HG03175 (cell line): ENCODE measurements around the gene DUXB.

ENCODE experiments used
- ATAC-seq: cut with Tn5 transposase; IDR thresholded peaks from one replicate; pipeline ENCODE4 v1.9.1; 2021; ENCODE audit warnings: mild to moderate bottlenecking, moderate library complexity; ENCODE audit not compliant: unreplicated experiment

DUXB gene, protein sequence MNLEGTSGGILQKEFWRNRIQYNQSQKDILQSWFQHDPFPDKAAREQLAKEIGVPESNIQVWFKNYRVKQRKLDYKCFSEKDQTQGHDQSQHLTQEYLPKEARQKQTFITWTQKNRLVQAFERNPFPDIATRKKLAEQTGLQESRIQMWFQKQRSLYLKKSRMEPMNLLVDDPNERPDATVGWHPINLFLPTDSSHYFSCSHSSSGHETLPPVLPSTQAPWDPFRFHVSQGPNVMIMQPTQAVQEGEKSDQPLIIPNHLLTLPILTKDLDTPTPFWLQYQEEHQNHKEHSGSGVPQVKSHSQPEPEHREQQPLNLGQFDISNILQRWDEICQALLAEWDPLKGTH

DNA sequence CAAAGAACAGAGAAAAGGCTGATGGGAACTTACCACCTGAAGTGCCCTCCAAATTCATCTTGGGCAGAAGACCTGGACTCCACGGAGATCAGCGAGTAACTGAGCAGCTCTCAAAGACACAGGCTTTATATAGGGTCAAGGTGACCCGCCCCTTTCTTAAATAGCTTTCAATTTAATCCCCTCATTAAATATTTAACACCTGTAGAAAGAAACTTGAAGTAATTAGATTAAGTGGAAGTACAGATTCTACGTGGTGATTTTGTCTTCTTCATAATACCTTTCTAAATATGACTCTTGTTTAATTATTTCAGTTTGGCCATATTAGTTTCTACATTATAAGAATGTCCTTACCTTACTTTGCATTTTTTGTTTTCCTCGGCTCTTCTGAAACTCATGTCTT is at the start of gene DUXB:
DUXB (minus strand) TSS at position 101 of the 400 bp plus-strand sequence; CDS start at position 58, 43 bp downstream.
- ATAC-seq: no peak

DNA sequence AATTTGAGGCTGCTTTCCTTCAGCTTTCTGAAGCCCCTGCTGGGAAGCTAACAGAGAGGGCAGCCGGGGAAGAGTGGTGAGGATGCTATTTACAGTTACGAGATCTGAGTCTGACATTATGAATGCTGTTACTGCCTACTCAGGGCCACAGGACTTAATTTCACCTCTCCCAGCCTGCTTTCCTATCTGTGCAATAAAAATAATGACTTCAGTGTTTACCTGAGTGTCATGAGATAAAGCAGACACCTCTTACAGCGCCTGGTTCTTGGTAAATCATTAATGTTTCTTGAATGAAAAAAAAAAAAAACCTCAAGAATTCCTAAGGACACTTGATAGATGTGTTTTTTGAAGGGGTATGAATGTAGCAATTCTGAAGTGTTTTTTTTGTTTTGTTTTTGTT is 49.3 kb upstream of the DUXB start:
- no peak for ATAC-seq

DNA sequence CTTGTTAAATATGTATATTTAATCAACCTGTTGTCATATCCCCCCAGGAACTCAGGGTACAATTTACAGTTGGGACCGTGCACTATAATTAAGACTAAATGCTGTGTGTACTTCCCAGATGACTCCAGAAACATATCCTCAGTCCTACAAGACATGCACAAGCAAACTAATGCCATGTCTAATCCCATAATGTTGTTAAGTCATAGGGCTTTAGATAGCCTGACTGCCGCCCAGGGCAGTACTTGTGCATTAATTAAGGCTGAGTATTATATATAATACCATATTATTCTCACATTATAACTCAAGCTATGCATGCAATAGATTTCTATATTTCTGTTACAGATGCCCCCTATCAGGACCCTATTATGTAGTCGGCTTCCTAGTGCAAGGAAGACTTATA is 45.1 kb upstream of the DUXB start:
- no peak for ATAC-seq

DNA sequence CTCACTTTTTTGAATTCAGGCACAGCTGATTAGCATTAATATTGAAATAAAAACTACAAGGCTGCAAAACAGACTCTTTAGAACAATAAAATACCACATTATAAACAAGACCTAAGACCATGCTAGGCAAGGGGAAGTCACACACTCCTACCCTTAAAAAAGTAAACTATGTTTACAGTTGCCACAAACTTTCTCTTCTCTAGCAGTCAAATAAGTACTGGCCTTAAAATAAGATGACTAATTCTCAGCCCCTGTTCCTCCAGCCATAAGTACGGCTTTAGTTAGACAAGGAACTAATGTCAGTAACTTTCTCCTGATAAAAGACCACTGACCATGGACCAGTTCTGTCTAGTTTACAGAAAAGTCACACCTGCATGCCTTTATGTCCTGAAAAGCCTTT is 44.6 kb upstream of the DUXB start:
- no peak for ATAC-seq

DNA sequence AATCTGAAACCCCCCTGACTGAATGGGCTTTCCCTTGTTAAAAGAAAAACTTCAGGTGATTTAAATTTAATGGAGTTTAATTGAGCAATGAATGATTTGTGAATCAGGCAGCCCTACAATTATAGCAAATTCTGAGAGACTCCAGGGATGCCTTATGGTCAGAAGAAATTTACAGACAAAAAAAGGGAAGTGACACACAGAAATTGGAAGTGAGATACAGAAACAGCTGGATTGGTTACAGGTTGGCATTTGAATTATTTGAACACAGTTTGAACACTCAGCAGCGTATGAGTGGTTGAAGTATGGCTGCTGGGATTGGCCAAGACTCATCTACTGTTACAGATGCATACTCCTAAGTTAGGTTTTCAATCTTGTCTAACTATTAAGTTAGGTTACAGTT is 44.0 kb upstream of the DUXB start:
- ATAC-seq: no peak

DNA sequence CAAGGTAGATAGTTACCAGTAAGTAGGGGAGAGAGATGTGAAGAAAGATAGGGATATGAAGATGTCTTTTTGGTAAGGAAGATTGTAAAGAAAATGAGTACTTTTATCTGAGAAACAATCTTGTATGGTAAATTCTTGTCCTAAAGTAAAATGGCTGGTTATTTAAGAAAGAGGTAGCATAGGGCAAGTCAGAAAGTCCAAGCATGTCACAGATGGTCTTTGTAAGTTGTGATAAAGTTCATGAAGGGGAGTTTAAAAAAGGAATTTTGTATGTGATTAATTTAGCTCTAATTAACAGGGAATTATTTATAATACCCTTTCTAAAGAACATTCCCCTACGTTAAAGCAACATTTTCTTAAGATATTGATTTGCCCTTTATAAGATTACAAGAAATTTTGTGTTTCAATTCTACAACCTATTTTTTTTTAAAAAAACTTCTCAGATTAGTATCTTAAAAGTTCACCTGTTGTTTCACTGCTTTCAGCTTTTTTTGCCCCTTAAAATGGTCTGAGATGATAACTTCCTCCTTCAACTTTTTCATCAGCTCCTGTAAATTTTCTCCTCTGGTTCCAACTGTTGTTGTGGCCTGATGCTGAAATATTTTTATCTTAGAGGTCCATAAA is 41.3 kb upstream of the DUXB start:
- no peak for ATAC-seq

DNA sequence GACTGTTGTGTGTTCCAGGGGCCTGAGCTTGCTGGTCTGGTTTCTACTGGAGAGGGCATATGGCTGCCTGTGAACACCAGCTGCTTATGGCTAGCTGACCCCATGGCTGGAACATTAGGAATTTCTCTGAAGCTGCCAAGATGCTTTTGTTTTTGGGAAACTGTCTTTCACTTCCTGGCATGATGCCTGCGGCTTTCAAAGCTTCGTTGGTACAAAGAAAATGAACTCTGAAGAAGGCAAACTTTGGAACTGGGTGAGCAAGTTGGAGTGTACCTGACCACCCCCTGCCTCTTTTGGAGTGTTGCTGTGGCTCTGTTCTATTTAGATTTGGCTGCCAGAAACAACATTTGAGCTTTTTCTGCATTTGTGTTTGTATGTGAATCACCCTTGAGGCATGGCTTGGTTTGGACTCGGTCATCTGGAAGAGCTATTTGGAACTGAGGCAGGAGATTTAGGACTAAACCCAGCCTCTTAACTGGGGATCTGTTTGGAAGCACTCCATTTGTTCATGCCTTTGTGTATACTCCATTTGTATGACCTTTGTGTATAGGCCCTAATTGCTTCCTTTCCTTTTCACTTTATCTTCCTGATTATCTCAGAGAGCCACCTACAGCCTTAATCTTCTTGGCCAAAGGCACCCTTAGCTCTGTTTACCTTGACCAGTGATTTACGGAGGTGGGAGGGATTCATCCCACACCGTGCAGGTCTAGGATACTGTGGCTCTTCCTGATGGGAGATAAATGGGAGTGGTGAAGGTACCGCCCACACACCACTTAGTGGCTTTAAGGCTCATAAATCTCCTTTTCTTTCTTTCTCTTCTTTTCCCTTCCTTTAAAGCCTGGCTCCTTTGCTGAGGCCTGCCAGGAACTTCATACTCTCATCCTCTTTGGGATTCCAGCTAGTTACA is 32.3 kb upstream of the DUXB start:
- no peak for ATAC-seq

DNA sequence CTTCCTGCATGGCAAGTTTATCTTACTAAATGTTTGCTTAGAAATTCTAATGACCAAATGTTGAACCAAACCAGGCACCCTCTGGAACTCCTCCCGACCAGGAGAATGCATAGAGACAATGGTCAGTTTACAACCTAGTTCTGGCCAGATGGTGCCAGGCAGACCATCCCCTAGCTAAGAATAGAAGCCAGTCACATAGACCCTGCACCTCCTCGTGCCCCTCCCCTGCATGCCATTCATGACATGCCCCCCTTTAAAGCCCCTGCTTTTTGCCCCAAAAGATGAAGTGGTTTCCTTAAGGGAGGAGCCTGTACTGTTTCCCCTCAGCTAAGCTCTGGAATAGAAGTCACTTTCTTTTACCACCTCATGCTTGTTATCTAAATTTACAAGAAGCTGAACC is 31.6 kb upstream of the DUXB start:
- ATAC-seq: no peak

DNA sequence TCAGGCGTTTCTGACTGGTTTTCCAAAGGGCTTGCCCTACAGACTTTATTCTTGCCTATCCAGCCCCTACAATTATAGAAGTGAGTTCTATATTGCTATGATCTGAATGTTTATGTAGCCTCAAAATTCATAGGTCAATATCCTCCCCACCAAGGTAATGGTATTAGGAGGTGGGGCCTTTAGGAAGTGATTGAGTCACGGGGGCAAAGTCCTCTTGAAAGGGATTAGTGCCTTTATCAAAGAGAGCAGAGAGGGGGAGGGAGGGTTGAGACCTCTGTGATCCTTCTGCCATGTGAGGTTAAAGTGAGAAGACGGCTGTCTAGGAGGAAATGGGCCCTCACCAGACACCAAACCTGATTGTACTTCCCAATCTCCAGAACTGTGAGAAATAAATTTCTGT is 26.0 kb upstream of the DUXB start:
- ATAC-seq: no peak

DNA sequence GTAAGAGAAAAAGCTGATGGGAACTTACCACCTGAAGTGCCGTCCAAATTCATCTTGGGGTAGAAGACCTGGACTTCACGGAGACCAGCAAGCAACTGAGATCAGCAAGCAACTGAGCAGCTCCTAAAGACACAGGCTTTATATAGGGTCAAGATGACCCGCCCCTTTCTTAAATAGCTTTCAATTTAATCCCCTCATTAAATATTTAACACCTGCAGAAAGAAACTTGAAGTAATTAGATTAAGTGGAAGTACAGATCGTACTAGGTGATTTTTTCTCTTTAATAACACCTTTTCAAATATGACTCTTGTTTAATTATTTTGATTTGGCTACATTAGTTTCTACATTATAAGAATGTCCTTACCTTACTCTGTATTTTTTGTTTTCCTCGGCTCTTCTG is 25.1 kb upstream of the DUXB start, which contains the start of gene CPHXL:
CPHXL (minus strand) TSS at position 101 of the 400 bp plus-strand sequence; CDS start at position 53, 48 bp downstream.
- no peak for ATAC-seq

DNA sequence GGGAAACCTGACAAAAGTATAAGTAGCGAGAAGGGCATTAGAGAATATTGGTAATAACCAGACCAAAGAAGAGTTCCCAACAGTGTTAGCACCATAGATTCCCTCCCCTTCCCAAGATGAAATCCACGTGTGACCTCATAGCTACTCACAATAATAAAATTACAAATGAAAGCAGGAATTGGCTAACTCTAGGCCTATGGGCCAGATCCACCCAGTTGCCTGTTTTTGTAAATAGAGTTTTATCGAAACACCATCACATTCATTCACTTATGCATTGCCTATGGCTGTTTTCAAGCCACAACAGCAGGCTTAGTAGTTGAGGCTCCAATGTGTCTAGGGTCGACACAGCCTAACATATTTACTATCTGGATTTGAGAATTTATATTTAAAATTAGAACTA is 17.2 kb upstream of the DUXB start:
- ATAC-seq: no peak

DNA sequence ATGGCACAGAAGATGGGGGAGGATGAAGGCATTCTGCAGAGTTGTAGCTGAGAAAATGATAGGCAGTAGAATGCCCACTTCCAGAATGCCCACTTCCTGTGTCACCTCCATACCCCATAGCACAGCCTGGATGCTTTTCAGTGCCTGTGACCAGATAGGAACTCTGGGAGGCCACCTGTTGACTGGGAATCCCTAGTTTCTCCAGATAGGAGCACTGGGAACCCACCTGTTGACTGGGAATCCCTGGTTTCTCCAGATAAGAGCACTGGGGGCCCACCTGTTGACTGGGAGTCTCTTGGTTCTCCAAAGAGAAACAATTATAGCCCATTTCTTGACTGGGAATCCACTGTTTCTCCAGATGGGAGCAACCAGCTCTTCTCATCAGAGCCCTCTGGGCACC is 13.4 kb upstream of the DUXB start:
- no peak for ATAC-seq

DNA sequence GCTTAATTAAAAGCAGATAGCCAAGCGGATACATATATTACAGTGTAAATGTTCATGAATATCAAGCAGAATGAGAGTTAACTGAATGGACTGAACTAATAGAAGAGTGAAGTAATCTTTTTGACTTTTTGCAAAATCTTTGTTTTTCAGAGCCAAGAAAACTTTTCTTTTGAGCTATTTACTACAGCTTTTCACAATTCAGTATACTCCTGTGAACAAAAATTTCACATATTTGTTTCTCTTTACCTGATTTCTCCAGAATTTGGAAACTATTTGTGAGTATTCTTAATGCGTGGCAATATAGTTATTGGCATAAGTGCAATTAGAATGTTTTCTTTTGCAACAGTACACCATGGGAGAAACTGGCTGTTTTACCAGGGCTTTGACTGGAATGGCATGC is 9.1 kb upstream of the DUXB start:
- no peak for ATAC-seq

DNA sequence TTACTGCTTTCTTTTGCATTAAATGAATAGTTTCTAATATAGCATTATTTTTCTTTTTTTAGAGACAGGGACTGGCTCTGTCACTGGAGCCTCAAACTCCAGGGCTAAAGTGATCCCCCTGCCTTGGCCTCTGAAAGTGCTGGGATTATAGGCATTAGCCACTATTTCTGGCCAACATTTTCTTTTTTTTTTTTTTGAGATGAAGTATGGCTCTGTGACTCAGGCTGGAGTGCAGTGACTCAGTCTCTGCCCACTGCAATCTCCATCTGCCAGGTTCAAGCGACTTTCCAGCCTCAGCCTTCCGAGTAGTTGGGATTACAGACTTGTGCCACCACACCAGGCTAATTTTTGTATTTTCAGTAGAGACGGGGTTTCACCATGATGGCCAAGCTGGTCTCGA is 2.0 kb upstream of the DUXB start:
- no peak for ATAC-seq

DNA sequence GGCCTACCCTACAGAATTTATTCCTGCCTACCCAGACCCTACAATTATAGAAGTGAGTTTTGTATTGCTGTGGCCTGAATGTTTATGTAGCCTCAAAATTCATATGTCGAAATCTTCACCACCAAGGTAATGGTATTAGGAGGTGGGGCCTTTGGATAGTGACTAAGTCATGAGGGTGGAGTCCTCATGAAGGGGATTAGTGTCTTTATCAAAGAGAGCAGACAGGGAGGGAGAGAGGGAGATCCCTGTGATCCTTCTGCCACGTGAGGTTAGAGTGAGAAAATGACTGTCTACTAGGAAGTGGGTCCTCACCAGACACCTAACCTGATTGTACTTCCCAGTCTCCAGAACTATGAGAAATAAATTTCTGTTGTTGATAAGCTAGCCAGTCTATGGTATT is 981 bp upstream of the DUXB start:
- no peak for ATAC-seq

DNA sequence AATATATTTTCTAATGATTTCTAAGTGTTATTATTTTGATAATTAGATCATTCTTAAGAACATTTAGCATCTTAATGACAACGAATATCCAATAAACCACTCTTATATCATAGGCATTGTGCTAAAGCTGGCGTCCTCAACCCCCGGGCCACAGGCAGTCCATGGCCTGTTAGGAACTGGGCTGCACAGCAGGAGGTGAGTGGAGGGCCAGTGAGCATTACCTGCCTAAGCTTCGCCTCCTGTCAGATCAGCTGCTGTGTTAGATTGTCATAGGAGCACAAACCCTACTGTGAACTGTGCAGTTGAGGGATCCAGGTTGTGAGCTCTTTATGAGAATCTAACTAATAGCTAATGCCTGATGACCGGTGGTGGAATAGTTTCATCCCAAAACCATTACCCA is 3.7 kb downstream of the DUXB start:
- no peak for ATAC-seq

DNA sequence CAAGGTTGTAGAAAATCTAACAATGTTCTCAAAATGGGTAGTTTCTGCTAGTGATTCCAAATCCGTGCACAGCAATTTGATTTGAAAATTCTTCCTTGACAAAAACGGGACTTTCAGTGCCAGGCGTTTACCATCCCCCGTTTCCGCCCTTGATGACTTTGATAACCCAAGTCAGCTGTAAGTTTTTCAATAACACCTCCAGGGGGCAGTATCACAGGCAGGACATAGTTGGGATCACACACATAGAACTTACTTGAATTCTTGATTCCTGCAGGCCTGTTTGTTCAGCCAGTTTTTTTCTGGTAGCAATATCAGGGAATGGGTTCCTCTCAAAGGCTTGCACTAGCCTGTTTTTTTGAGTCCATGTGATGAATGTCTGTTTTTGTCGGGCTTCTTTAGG is 5.6 kb downstream of the DUXB start:
- no peak for ATAC-seq

DNA sequence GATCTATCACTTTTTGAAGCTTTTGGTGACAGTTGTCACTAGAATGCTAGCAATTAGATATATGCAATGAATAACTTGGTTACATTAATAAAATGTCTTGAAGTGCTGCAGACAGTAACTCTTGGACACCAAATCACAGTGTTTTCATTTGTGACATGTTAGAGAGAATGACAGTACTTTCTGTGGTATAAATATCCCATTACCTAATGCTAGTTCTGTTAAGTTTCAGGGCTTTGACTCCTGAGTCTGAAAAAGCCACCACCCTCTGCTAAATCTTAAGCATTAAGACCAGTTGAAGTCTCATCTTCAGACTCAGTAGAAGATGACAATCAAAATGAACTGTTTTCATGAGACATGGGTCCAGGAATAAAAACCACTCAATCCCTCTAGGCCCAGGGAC is 13.9 kb downstream of the DUXB start:
- ATAC-seq: no peak

DNA sequence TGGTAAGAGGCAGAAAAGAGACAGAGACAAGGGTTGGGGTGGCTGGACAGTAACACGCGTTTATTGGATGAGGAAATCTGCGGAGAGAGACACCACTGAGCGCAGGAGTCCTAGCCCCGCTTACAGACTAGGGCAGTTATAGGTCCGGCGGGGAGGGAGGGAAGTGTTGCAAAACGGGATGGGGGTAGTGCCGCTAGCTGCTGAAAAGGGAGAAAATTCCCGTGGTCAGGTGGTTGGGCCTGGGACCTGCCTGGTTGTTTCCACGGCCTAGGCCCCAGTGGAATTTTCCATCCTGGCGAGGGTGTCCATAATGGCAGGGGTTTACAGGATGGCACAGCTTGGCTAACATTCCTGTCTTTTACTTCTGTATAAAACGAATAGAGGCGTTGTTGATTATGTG is 19.0 kb downstream of the DUXB start:
- no peak for ATAC-seq

DNA sequence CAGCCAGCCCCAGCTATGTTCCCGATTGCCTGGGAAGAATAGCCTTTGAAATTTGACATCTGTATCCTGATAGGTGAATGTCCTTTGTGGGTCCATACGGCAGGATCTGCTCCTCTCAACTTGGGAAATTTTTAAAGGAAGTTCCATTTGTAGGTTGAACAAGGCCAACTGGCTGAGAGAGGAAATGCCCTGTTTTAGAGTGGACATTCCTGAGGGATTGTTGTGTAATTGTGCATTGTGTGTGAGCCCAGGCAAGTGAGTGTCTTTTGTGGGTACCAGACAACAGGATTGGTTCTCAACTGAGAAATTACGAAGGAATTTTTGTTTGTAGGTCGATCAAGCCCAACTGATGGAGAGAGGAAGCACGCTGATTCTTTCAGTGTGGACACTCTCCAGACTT is 21.9 kb downstream of the DUXB start:
- no peak for ATAC-seq

DNA sequence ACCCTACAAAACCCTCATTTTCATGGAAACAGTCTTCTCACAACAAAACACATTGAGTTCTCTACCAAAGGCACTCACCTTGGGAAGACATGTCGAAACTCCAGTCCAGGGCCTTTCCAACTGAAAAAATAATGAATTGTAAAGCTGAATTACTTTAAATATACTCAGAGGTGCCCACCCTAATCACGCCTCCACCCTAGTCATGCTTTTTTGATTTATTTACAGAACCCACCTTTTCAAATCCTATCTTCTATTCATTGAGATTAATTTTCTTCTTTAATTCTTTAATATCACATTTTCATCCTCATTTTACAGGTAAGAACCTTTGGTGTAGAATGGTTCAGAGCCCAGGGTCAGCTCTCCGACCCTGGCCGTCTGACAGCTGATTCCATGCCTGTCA is 24.4 kb downstream of the DUXB start, which contains the start of gene CPHXL2:
CPHXL2 (minus strand) TSS at position 101 of the 400 bp plus-strand sequence; CDS start at position 91, 10 bp downstream.
- ATAC-seq: no peak

DNA sequence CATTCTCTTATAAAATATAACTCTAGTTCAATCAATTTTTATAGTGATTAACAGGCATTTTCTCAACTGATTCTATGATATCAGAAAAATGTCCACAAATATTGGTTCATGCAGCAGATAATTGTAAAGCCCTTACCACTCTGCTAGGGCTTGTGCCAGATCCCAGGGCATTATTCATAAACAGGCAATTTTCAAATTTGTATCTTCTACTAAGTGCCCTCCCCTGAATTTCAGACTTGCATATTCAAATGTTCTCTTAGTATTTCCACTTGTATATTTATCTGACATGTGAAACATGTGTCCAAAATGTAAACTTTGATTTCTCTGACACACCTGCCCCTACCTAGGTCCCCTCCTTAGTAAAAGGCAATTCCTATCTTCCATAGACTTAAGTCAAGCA is 33.8 kb downstream of the DUXB start:
- no peak for ATAC-seq
